Parathyroid adenoma (tissue), 2 donors: Measurements from ENCODE around the gene ACTR8.
"Not testable (repeated sequence)": the region's sequence is repeated elsewhere in the genome, so short reads cannot be mapped to it uniquely, and the experiment has no call there.

ENCODE experiments used
- H2AFZ ChIP-seq: fragments of 300-600 bp; sonication (generic); one replicate; pipeline ENCODE4 v1.7.0; 2017; ENCODE audit warnings: antibody characterized with exemption, mild to moderate bottlenecking
- H3K27ac ChIP-seq: fragments of 300-600 bp; sonication (generic); one replicate; pipeline ENCODE4 v1.7.0; 2017
- H3K27me3 ChIP-seq: fragments of 300-600 bp; sonication (generic); one replicate; pipeline ENCODE4 v1.7.0; 2017; ENCODE audit warnings: low read length; ENCODE audit not compliant: control insufficient read depth, insufficient read depth
- H3K36me3 ChIP-seq: fragments of 300-600 bp; sonication (generic); one replicate; pipeline ENCODE4 v1.7.0; 2017; ENCODE audit warnings: low read length; ENCODE audit not compliant: control insufficient read depth, insufficient read depth
- H3K4me1 ChIP-seq: fragments of 300-600 bp; sonication (generic); one replicate; pipeline ENCODE4 v1.7.0; 2017; ENCODE audit warnings: control low read depth
- H3K4me2 ChIP-seq: fragments of 300-600 bp; sonication (generic); one replicate; pipeline ENCODE4 v1.7.0; 2017; ENCODE audit warnings: low read length
- H3K4me3 ChIP-seq: fragments of 300-600 bp; sonication (generic); one replicate; pipeline ENCODE4 v1.7.0; 2017; ENCODE audit warnings: low read depth, low read length
- H3K79me2 ChIP-seq: fragments of 300-600 bp; sonication (generic); one replicate; pipeline ENCODE4 v1.7.0; 2017; ENCODE audit warnings: control low read depth
- H3K9ac ChIP-seq: fragments of 300-600 bp; sonication (generic); one replicate; pipeline ENCODE4 v1.7.0; 2017; ENCODE audit warnings: mild to moderate bottlenecking
- H3K9me3 ChIP-seq: fragments of 300-600 bp; sonication (generic); one replicate; pipeline ENCODE4 v1.7.0; 2017; ENCODE audit warnings: low read length; ENCODE audit not compliant: control insufficient read depth
- TF ChIP-seq, protein P1 (sequence below): fragments of 300-600 bp; sonication (generic); IDR thresholded peaks from one replicate; pipeline ENCODE4 v1.7.0; 2017; ENCODE audit warnings: antibody characterized with exemption, mild to moderate bottlenecking
- donor health status: primary hyperparathyroidism.

ACTR8 gene, protein sequence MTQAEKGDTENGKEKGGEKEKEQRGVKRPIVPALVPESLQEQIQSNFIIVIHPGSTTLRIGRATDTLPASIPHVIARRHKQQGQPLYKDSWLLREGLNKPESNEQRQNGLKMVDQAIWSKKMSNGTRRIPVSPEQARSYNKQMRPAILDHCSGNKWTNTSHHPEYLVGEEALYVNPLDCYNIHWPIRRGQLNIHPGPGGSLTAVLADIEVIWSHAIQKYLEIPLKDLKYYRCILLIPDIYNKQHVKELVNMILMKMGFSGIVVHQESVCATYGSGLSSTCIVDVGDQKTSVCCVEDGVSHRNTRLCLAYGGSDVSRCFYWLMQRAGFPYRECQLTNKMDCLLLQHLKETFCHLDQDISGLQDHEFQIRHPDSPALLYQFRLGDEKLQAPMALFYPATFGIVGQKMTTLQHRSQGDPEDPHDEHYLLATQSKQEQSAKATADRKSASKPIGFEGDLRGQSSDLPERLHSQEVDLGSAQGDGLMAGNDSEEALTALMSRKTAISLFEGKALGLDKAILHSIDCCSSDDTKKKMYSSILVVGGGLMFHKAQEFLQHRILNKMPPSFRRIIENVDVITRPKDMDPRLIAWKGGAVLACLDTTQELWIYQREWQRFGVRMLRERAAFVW

DNA sequence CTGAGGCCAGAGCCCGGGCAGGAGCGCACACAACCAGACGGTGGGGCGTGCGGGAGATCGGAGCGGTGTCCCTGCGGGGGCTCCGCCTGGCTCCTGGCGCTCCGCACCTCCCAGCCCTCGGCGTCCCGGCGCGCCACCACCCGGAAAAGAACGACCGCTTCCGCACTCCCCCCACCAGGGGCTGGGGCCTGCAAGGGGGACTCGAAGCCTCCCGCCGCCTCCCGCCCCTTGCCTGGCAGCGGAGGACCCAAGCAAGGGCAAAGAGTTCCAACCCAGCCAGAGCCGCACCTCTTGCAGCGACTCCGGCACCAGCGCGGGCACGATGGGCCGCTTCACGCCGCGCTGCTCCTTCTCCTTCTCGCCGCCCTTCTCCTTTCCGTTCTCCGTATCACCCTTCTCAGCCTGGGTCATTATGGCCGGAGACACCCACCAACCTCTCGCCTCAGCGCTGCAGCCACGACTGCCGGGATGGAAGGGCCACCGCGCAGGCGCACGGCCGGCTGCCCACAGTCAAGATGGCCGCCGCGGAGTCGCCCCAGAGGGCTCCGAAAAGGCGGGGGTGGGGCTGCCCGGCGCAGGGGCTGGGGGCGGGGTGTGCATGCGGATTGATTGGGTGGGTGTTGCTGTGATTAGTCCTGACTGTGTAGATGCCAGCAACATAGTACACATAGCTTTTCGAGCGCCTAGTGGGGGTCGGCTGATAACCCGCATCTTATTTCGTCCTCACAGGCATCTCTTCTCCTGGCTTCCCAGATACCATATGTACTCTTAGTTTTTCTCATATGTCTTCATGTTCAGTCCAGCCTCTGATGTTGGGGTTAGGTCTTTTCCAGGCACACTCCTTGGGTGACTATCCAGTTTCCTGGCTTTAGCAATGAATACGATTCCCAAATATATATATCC lies at the start of gene ACTR8:
Gene ACTR8, minus strand, starts transcription at position 462 of the 903 bp plus-strand sequence. Its CDS starts 51 bp downstream, at position 411.
- H3K79me2 ChIP-seq, result no peaks in the 10 kb centered on the region
- TF ChIP-seq, protein P1, sequence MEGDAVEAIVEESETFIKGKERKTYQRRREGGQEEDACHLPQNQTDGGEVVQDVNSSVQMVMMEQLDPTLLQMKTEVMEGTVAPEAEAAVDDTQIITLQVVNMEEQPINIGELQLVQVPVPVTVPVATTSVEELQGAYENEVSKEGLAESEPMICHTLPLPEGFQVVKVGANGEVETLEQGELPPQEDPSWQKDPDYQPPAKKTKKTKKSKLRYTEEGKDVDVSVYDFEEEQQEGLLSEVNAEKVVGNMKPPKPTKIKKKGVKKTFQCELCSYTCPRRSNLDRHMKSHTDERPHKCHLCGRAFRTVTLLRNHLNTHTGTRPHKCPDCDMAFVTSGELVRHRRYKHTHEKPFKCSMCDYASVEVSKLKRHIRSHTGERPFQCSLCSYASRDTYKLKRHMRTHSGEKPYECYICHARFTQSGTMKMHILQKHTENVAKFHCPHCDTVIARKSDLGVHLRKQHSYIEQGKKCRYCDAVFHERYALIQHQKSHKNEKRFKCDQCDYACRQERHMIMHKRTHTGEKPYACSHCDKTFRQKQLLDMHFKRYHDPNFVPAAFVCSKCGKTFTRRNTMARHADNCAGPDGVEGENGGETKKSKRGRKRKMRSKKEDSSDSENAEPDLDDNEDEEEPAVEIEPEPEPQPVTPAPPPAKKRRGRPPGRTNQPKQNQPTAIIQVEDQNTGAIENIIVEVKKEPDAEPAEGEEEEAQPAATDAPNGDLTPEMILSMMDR, result peak; percentile 10
- H3K27me3 ChIP-seq, result no peaks in the 10 kb centered on the region
- H2AFZ ChIP-seq, result peak within 1 kb of the TSS; percentile 82
- peak within 1 kb of the TSS; percentile 86 for H3K4me3 ChIP-seq
- H3K9ac ChIP-seq, result peak within 1 kb of the TSS; percentile 34
- H3K4me2 ChIP-seq, result peak within 1 kb of the TSS; percentile 71
- peaks cover 8% of the 10 kb centered on the region for H3K4me1 ChIP-seq
- H3K36me3 ChIP-seq, result no peaks in the 10 kb centered on the region
- H3K27ac ChIP-seq, result peak within 1 kb of the TSS; percentile 70
- no peaks in the 10 kb centered on the region for H3K9me3 ChIP-seq

DNA sequence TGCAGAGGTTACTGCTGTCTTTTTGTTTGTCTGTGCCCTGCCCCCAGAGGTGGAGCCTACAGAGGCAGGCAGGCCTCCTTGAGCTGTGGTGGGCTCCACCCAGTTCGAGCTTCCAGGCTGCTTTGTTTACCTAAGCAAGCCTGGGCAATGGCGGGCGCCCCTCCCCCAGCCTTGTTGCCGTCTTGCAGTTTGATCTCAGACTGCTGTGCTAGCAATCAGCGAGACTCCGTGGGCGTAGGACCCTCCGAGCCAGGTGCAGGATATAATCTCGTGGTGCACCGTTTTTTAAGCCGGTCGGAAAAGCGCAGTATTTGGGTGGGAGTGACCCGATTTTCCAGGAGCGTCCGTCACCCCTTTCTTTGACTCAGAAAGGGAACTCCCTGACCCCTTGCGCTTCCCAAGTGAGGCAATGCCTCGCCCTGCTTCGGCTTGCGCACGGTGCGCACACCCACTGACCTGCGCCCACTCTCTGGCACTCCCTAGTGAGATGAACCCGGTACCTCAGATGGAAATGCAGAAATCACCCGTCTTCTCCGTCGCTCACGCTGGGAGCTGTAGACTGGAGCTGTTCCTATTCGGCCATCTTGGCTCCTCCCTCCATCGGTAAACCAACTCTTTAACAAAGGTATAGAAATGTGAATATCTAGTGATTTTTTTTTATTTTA lies 45.4 kb upstream of the ACTR8 start:
- not testable (repeated sequence) for H3K4me3 ChIP-seq, H3K9me3 ChIP-seq, H3K4me2 ChIP-seq, H2AFZ ChIP-seq, H3K79me2 ChIP-seq, H3K27me3 ChIP-seq, H3K27ac ChIP-seq, H3K9ac ChIP-seq, H3K4me1 ChIP-seq, H3K36me3 ChIP-seq

DNA sequence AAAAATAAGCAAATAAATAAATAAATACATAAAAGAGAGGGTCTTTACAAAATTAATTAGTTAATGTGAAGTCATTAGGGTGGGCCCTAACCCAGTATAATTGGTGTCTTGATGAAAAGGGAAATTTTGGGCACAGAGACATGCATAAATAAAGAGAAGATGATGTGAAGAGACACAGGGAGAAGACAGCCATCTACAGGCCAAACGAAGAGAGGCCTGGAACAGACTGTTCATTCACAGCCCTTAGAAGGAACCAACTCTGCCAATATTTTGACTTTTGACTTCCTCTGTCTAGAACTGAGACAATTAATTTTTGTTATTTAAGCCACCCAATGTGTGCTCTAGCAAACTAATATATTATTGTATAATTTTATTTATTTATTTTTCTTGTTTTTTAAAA lies 39.3 kb upstream of the ACTR8 start:
- H2AFZ ChIP-seq, result no peak overlapping the region
- no peak overlapping the region for H3K4me3 ChIP-seq
- no peaks in the 10 kb centered on the region for H3K4me1 ChIP-seq
- H3K27ac ChIP-seq, result no peak overlapping the region
- H3K9ac ChIP-seq, result no peak overlapping the region
- no peaks in the 10 kb centered on the region for H3K27me3 ChIP-seq
- no peaks in the 10 kb centered on the region for H3K36me3 ChIP-seq
- no peaks in the 10 kb centered on the region for H3K79me2 ChIP-seq
- TF ChIP-seq, protein P1, result peak; percentile 29
- H3K9me3 ChIP-seq, result no peaks in the 10 kb centered on the region
- no peak overlapping the region for H3K4me2 ChIP-seq

DNA sequence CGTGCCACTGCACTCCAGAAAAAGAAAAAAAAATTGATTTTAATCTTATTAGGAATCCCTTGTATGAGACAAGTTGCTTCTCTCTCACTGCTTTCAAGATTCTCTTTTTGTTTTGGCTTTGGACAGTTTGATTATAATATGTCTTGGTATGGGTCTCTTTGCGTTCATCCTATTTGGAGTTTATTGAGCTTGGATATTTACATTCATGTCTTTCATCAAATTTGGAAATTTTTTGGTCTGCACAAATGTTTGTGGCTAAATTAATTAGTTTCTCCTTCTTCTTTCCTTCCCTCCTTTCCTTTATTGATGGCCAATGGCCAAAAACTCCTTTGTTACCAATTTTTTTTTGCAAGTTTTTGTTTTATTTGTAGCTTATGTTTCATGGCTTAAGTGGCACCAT lies 37.8 kb upstream of the ACTR8 start:
- H3K27ac ChIP-seq, result no peak overlapping the region
- no peak overlapping the region for H3K4me2 ChIP-seq
- no peaks in the 10 kb centered on the region for H3K4me1 ChIP-seq
- no peak overlapping the region for H3K9ac ChIP-seq
- H2AFZ ChIP-seq, result no peak overlapping the region
- TF ChIP-seq, protein P1, result no peak
- no peaks in the 10 kb centered on the region for H3K79me2 ChIP-seq
- no peaks in the 10 kb centered on the region for H3K27me3 ChIP-seq
- no peaks in the 10 kb centered on the region for H3K36me3 ChIP-seq
- no peaks in the 10 kb centered on the region for H3K9me3 ChIP-seq
- no peak overlapping the region for H3K4me3 ChIP-seq
